GM20000 (cell line): Measurements from ENCODE around the gene TRIO.
A peak's percentile ranks its signal among the peaks of the same experiment; 100 is the strongest.

Experiments used
- DNase-seq: peaks from one replicate; pipeline ENCODE4 v3.0.0; 2012; ENCODE audit warnings: low spot score
- TF ChIP-seq, protein P1 (sequence below): IDR thresholded peaks from 2 replicates; pipeline ENCODE4 v1.5.1; 2012; ENCODE audit warnings: mild to moderate bottlenecking, control low read depth; ENCODE audit errors: extremely low read depth, missing control alignments

The TRIO gene

GRCh38 chr5:14397717-14398116 lies 254.6 kb downstream of the TRIO start:
- TF ChIP-seq, protein P1, sequence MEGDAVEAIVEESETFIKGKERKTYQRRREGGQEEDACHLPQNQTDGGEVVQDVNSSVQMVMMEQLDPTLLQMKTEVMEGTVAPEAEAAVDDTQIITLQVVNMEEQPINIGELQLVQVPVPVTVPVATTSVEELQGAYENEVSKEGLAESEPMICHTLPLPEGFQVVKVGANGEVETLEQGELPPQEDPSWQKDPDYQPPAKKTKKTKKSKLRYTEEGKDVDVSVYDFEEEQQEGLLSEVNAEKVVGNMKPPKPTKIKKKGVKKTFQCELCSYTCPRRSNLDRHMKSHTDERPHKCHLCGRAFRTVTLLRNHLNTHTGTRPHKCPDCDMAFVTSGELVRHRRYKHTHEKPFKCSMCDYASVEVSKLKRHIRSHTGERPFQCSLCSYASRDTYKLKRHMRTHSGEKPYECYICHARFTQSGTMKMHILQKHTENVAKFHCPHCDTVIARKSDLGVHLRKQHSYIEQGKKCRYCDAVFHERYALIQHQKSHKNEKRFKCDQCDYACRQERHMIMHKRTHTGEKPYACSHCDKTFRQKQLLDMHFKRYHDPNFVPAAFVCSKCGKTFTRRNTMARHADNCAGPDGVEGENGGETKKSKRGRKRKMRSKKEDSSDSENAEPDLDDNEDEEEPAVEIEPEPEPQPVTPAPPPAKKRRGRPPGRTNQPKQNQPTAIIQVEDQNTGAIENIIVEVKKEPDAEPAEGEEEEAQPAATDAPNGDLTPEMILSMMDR, result no peak
- DNase-seq, result no peak

GRCh38 chr5:14399054-14399692 lies 256.0 kb downstream of the TRIO start:
- DNase-seq, result peak; percentile 42
- TF ChIP-seq, protein P1, result peak; percentile 40

- DNase-seq, result no peak
- TF ChIP-seq, protein P1, result no peak
These were observed 256.9 kb downstream of the TRIO start for GRCh38 chr5:14400085-14400484.

GRCh38 chr5:14400611-14401010 lies 257.5 kb downstream of the TRIO start:
- TF ChIP-seq, protein P1, result no peak
- DNase-seq, result no peak

- TF ChIP-seq, protein P1, result no peak
- no peak for DNase-seq
These were observed 258.5 kb downstream of the TRIO start for GRCh38 chr5:14401639-14402038.

DNA sequence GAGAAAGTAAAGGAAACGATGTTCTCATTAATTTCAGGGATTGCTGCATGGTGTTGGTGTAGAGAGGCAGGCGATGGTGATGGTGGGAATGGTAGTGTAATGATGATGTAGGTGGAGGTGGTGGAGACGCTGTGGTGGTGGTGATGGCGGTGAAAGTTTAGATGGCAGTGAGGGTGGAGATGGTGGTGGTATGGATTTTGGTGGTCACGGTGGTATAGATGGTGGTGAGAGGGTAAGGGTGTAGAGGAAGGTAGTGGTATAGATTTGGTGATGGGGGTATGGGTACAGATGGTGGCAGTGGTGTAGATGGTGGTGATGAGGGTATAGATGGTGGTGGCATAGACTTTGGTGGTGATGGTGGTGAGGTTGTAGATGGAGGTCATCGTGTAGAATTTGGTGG lies 259.3 kb downstream of the TRIO start:
- TF ChIP-seq, protein P1, result no peak
- DNase-seq, result no peak

DNA sequence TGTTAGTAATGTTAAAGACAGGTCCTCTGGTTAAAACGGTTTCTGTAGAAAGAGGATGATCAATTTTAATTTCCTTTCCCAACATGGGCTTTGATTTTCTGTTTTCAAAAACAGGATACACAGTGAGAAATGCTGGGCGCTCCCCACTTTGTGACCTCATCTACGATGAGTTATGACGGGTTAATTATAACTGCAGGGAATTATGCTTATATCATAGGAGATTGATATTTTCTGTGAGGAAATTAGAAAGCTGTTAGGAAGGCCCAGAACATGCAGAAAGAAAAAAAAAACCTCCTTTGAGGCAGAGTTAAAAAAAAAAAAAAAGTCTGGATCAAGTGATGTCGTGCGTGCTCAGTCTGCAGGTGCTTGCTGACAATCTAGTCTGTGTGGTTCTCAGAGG lies 261.6 kb downstream of the TRIO start:
- TF ChIP-seq, protein P1, result no peak
- DNase-seq, result no peak
